Urinary bladder (tissue), 4 donors: Measurements from ENCODE around the gene ABCC6. TPM values are rescaled to one million over a fixed set of nuclear protein-coding genes. Genes with fewer than 3 reads are reported as not detected.
"Not testable (repeated sequence)": the region's sequence is repeated elsewhere in the genome, so short reads cannot be mapped to it uniquely, and the experiment has no call there.

Experiments
- DNase-seq: peaks from one replicate; pipeline ENCODE4 v3.0.0-alpha.2; 2015; ENCODE audit errors: extremely low spot score
- H3K27ac ChIP-seq: one replicate; pipeline ENCODE4 v1.5.1; 2013; ENCODE audit warnings: low read depth, mild to moderate bottlenecking, moderate library complexity
- H3K36me3 ChIP-seq: one replicate; pipeline ENCODE4 v1.6.1; 2013; ENCODE audit warnings: mild to moderate bottlenecking, moderate library complexity; ENCODE audit not compliant: insufficient read depth
- H3K4me1 ChIP-seq: one replicate; pipeline ENCODE4 v1.6.1; 2013; ENCODE audit warnings: mild to moderate bottlenecking, moderate library complexity; ENCODE audit not compliant: insufficient read depth
- H3K4me3 ChIP-seq: one replicate; pipeline ENCODE4 v1.5.1; 2013; ENCODE audit warnings: low read depth, low read length
- WGBS: extraction: QIAGEN DNeasy Blood & Tissue Kit; methylation state at CpG from one replicate; pipeline ENCODE4 v1.1.7; 2013; 5-methylcytosine and 5-hydroxymethylcytosine counted together
- polyA plus RNA-seq: library from polyadenylated mRNA; stranded (reverse); fragments of 200-250 nt; gene quantifications from one replicate; pipeline ENCODE4 v1.2.3, GENCODE V29; 2013
- total RNA-seq: library from RNA; depleted of rRNA; stranded (reverse); fragments of >200 nt; gene quantifications from one replicate; pipeline ENCODE4 v1.2.3, GENCODE V29; 2014
- donor health status: healthy with polysubstance abuse.
- donor health status: healthy.

The ABCC6 gene
- total and polyA plus RNA-seq, 2 donors, result 0.41 to 2.8 TPM

DNA sequence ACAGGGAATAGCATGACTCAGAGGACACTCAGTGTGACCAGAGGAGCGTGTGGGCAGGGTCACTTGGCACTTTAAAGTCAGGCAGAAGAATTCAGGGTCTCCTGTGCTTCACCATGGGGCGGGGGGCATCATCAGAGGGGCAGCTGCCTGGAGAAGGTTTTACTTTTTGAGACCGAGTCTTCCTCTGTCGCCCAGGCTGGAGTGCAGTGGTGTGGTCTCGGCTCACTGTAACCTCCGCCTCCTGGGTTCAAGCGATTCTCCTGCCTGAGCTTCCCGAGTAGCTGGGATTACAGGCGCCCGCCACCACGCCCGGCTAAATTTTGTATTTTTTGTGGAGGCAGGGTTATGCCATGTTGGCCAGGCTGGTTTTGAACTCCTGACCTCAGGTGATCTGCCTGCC is 32.3 kb downstream of the ABCC6 start:
- not testable (repeated sequence) for H3K36me3 ChIP-seq, H3K4me3 ChIP-seq, H3K27ac ChIP-seq, DNase-seq, H3K4me1 ChIP-seq
- 94% methylated on average over 12 of the region's 12 CpGs for WGBS

DNA sequence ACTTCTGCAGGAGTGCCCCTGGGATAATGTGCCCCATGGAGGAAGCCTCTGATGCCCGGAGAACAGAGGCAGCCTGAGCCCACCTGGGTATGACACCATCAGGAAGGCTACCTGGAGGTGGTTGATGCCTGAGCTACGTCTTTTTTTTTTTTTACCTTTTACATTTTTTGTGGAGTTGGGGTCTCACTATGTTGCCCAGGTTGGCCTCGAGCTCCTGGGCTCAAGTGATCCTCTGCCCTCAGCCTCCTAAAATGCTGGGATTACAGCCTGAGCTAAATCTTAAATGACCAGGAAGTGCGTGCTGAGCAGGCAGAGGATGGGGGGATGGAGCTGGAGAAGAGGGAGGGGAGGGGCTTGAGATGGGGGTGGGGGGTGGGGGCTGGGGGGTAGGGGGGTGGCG is 32.7 kb downstream of the ABCC6 start:
- H3K27ac ChIP-seq, result no peak overlapping the region
- no peak for DNase-seq
- no peaks in the 10 kb centered on the region for H3K36me3 ChIP-seq
- WGBS, result 85% methylated on average over 5 of the region's 5 CpGs
- no peak overlapping the region for H3K4me3 ChIP-seq
- H3K4me1 ChIP-seq, result no peaks in the 10 kb centered on the region

DNA sequence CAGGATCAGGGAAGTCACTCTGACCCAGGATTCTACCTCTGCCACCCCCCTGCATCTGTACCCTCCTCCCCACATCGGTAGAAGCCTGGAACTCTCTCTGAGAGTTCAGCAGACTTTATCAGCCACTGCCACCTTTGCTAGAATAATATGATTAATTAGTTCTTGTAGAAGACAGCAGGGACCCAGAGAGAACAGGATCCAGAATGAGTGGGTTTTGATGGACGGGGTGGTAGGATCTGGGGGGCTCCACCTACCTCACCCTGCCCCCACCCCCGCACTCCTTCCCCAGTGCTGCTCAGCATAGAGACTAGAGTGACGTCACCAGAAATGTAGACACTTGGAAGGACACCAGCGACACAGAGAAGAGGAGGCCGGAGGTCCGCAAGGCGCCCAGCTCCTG is 33.5 kb downstream of the ABCC6 start:
- Histone ChIP-seq H3K4me1 (no peaks in the 10 kb centered on the region), H3K27ac (no peak overlapping the region), H3K36me3 (no peaks in the 10 kb centered on the region), H3K4me3 (no peak overlapping the region)
- WGBS, result 84% methylated on average over 8 of the region's 8 CpGs
- no peak for DNase-seq

DNA sequence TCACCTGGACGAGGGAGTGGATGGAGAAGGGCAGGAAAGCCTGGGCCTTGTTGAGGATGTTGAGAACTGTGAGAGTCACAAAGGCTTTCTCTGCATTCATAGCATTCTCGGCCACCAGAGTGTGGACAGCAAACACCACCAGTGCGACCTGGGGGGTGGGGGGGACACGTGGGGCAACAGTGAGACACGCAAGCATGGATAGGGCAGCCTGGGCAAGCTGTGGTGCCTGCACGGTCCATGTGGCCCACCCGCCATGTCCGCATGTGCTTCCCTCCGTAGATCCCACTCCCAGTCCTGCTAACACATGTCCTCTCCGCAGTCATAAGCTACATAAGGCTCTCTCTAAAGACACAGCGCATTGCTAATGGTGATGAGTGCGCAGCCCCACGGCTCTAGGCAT is 34.5 kb downstream of the ABCC6 start:
- Histone ChIP-seq H3K4me1 (no peaks in the 10 kb centered on the region), H3K27ac (no peak overlapping the region), H3K4me3 (no peak overlapping the region), H3K36me3 (no peaks in the 10 kb centered on the region)
- 89% methylated on average over 13 of the region's 13 CpGs for WGBS
- no peak for DNase-seq

DNA sequence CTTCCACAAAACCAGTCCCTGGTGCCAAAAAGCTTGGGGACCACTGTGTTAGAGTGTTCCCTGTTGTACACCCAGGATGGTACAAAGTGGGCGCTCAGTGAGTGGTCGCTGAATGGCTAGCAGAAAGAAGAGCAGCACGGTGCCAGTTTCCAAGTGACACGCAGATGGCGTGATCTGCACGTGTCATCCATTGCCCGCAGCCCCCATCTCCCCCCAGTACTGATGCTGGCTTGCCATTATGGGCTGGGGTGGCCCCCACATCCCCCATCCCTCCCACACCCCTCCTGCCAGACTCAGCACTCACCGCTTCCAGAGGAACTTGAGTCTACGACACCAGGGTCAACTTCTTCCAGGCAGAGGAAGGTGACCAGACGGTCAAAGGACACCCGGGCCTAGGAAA is 36.5 kb downstream of the ABCC6 start:
- Histone ChIP-seq H3K4me3 (no peak overlapping the region), H3K27ac (no peak overlapping the region), H3K36me3 (no peaks in the 10 kb centered on the region), H3K4me1 (no peaks in the 10 kb centered on the region)
- WGBS, result 94% methylated on average over 11 of the region's 11 CpGs
- no peak for DNase-seq

DNA sequence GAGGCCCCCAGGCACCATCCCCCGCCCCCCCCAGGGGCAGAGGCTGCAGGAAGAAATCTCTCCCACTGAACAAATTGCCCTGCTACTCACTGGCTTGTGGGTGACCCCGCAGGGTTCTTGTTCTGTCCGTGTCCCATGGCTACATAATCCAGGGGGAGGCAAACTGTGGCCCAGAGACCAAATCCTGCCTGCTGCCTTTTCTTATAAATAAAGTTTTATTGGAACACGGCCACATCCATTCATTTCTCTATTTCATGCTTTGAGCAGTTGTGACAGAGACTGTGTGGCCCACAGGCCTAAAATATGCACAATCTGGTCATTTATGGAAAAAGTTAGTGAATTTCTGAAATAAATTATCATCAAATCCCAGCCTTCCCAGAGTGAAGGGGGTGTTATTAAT is 38.2 kb downstream of the ABCC6 start:
- H3K4me3 ChIP-seq, result no peak overlapping the region
- H3K4me1 ChIP-seq, result no peaks in the 10 kb centered on the region
- WGBS, result 65% methylated on average over 4 of the region's 4 CpGs
- H3K27ac ChIP-seq, result no peak overlapping the region
- no peaks in the 10 kb centered on the region for H3K36me3 ChIP-seq
- no peak for DNase-seq

DNA sequence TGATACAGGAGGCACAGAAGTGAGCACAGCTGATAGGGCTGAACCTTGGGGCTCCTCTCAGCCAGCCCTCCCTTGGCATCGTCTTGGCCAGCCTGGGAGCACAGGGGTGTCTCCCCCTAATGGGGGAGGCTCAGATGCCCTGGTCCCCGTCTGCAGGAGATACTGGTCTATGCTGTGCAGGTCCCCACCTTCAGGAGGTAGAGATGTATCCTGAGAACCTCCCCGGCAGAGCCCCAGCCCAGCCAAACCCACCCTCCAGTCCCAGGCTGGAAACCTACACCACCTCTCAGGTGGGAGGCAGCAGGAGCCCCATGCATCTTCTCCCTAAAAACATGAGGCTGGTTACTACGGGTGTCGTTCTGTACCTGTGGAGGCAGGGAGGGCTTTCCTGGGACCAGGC is 38.7 kb downstream of the ABCC6 start:
- no peak for DNase-seq
- Histone ChIP-seq H3K27ac (no peak overlapping the region), H3K4me3 (no peak overlapping the region), H3K36me3 (no peaks in the 10 kb centered on the region), H3K4me1 (no peaks in the 10 kb centered on the region)
- WGBS, result 88% methylated on average over 5 of the region's 5 CpGs

DNA sequence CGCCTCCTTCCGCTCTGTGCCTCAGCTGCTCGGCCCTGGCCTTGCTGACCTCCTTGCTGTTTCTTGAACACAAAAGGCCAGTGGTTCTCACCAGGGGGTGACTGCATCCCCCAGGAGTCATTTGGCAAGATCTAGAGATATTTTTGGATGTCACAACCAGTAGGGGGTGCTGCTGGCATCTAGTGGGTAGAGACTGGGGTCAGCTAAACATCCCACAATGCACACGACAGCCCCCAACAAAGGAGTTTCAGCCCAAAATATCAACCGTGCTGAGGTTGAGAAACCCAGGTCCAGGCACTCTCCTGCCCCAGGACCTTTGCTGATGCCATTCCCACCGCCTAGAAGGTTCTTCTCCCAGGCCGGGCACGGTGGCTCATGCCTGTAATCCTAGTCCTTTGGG is 39.7 kb downstream of the ABCC6 start:
- no peaks in the 10 kb centered on the region for H3K36me3 ChIP-seq
- no peak overlapping the region for H3K4me3 ChIP-seq
- no peaks in the 10 kb centered on the region for H3K4me1 ChIP-seq
- WGBS, result 84% methylated on average over 8 of the region's 8 CpGs
- no peak overlapping the region for H3K27ac ChIP-seq
- no peak for DNase-seq

DNA sequence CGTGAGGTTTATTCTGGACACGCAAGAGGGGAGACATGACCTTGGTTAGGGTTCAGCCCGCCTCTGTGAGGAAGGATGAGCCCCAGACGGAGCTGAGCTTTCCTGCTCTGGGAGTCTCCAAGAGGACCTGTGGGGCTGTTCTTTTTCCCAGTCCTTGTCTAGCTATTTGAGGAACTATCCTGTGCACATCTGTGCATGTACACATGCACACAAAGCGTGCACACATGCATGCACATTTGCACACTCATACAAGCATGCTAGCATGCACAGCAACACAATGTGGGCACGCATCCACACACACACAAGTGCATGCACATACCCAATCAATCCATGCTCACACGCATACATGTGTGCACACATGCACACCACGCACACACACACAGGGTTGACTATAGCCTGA is 40.4 kb downstream of the ABCC6 start:
- Histone ChIP-seq H3K36me3 (no peaks in the 10 kb centered on the region), H3K4me1 (no peaks in the 10 kb centered on the region), H3K27ac (no peak overlapping the region), H3K4me3 (no peak overlapping the region)
- WGBS, result 83% methylated on average over 8 of the region's 8 CpGs
- no peak for DNase-seq

DNA sequence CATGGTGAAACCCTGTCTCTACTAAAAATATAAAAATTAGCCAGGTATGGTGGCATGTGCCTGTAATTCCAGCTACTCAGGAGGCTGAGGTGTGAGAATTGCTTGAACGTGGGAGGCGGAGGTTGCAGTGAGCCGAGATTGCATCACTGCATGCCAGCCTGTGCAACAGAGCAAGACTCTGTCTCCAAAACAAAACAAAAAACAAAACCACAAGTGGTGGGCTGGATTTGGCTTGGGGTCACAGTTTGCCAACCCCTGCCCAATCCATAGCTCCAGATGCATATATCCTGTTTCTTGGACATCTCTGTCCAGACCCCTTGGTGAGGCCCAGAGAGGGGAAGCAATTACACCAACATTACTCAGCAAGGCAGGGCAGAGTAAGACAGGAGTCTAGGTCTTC is 41.5 kb downstream of the ABCC6 start:
- not testable (repeated sequence) for H3K4me1 ChIP-seq, DNase-seq, H3K4me3 ChIP-seq, H3K27ac ChIP-seq, H3K36me3 ChIP-seq
- WGBS, result 82% methylated on average over 3 of the region's 3 CpGs

DNA sequence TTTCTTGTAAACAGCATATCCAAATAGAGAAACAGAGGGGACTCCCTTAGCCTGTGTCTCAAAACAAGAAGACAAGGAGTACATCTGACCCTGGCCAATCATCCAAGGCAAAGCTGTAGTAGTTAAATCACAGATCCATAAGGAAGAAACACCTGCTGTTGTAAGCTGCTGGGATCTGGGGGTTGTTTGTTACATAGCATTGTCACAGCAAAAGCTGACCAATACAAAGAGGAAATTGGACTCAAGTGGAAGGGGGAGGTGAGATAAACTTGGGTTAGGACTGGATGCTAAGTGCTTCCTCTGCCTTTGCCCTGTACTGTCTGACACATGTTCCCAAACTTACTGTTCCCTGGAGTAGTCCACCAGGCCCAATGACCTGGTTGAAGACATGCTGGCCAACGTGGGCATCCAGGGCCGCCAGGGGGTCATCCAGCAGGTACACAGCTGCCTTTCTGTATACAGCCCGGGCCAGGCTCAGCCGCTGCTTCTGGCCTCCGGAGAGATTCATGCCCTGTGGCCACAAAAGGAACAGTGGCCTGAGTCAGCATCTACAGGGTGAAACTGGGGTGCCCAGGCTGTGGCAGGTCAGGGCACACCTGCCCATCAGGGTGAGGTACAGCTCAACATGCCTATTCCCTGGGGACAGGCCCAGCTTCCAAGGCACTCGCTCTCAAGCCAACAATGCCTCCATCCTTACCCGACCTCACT is 44.7 kb downstream of the ABCC6 start:
- H3K27ac ChIP-seq, result no peak overlapping the region
- 91% methylated on average over 7 of the region's 7 CpGs for WGBS

DNA sequence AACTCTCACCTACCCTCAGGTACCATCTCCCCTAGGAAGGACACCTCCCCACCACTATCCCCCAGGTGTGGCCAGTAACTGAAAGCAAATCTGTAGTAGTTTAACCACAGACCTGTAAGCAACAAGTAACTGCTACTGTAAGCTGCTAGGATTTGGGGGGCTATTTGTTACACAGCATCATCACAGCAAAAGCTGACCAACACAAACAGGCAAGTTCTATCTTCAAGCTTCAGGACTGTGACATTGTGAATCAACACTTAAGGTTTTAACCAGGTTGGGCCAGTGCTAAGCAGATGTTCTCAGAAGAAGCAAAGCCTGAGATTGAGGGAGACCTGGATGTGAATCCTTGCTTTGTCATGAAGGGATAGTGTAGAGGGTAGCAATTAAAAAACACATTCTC is 47.0 kb downstream of the ABCC6 start:
- Histone ChIP-seq H3K36me3 (no peaks in the 10 kb centered on the region), H3K27ac (no peak overlapping the region), H3K4me3 (no peak overlapping the region), H3K4me1 (no peaks in the 10 kb centered on the region)
- no peak for DNase-seq

More for the DNA sequence above, 44.7 kb downstream of the ABCC6 start:
- Histone ChIP-seq H3K36me3 (no peaks in the 10 kb centered on the region), H3K4me3 (no peak overlapping the region), H3K4me1 (no peaks in the 10 kb centered on the region)
- no peak for DNase-seq

DNA sequence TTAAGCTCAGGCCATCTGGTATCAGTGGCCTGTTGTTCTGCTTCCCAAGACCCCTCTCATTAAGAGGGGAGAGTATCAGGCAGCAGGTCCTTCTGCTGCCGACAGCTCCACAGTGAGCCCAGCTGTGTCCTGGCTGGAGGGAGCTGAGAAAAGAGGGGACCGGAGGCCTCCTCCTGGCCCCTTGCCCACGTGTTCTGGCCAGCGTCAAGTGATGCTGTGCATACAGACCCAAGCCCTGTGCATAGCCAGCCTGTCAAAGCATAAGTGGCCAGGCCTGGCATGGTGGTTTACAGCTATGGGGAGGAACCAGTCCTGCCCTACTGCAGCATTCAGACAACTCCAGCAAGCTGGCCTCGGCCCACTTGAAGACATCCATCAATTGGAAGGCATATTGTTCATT is 48.0 kb downstream of the ABCC6 start:
- H3K36me3 ChIP-seq, result no peaks in the 10 kb centered on the region
- 24% methylated on average over 5 of the region's 5 CpGs for WGBS
- H3K4me3 ChIP-seq, result no peak overlapping the region
- no peak overlapping the region for H3K27ac ChIP-seq
- no peak for DNase-seq
- no peaks in the 10 kb centered on the region for H3K4me1 ChIP-seq

DNA sequence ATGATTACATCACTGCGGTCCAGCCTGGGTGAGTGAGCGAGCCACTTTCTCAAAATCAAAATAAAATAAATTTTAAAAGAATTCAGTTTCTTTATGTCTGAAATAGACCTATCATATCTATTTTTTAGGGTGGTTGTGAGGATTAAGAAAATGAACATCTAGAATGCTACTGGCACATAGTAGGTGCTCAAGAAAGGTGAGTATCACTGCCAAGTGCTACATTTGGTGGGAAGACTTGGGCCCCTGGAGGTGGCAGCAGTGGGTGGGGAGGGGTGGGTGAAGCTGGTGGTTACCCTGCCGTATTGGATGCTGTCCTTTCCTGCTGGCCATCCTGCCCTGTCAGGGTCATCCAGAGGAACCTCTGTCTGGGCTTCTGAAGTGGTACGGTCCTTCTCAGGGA is 50.3 kb downstream of the ABCC6 start:
- H3K27ac ChIP-seq, result no peak overlapping the region
- H3K36me3 ChIP-seq, result no peaks in the 10 kb centered on the region
- no peak overlapping the region for H3K4me3 ChIP-seq
- no peaks in the 10 kb centered on the region for H3K4me1 ChIP-seq
- DNase-seq, result no peak
- WGBS, result 91% methylated on average over 4 of the region's 4 CpGs

DNA sequence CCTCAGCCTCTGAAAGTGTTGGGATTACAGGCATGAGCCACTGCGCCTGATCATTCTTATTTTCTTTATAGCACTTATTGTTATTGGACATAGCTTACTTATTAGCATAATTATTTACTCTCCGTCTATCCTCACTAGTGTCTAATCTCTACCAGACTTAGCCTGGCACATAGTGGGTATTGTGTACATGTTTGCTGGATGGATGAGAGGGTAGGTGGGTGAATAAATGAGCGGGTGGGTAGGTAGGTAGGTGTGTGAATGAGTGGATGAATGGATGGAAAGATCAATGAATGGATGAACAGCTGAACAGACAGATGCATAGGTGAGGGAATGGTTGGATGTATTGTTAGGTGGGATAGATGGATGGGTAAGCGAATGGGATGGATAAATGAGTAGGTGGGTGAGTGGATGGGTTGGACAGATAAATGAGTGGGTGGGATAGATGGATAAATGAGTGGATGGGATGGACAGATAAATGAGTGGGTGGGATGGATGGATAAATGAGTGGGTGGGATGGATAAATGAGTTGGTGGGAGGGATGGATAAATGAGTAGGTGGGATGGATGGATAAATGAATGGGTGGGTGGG is 51.9 kb downstream of the ABCC6 start:
- Histone ChIP-seq H3K27ac (no peak overlapping the region), H3K4me3 (no peak overlapping the region), H3K4me1 (no peaks in the 10 kb centered on the region), H3K36me3 (no peaks in the 10 kb centered on the region)
- WGBS, result 90% methylated on average over 4 of the region's 4 CpGs
- no peak for DNase-seq
